ENCODE data around the gene CHIC2.

DNA sequence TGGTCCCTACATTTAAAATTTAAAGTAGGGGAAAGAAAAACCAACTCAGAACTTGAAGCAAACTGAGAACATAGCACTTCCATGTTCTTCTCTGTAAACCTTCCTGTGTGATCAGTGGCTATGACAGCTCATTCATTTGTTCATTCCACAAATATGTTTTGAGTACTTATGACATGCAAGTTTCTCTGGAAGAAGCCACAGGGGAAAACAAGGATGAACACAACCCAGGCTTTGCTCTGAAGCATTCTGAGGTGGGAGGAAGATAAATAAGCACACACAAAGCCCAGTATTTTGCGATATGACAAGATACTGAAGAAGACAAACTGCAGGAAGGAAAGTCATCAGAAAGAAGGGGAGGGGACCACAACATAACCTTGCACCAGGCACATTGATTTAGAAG, 96.4 kb downstream of the CHIC2 start:
- TF ChIP-seq EZH2 (IDR thresholded peaks at IDR 0.05; ENCODE audit: low read length, unreplicated experiment) (no peak), EZH2phosphoT487 (IDR thresholded peaks at IDR 0.05; ENCODE audit: borderline replicate concordance, low read length) (no peak)
- TF ChIP-seq, protein P1, sequence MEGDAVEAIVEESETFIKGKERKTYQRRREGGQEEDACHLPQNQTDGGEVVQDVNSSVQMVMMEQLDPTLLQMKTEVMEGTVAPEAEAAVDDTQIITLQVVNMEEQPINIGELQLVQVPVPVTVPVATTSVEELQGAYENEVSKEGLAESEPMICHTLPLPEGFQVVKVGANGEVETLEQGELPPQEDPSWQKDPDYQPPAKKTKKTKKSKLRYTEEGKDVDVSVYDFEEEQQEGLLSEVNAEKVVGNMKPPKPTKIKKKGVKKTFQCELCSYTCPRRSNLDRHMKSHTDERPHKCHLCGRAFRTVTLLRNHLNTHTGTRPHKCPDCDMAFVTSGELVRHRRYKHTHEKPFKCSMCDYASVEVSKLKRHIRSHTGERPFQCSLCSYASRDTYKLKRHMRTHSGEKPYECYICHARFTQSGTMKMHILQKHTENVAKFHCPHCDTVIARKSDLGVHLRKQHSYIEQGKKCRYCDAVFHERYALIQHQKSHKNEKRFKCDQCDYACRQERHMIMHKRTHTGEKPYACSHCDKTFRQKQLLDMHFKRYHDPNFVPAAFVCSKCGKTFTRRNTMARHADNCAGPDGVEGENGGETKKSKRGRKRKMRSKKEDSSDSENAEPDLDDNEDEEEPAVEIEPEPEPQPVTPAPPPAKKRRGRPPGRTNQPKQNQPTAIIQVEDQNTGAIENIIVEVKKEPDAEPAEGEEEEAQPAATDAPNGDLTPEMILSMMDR (conservative IDR thresholded peaks at IDR 0.05; ENCODE audit: low read depth, low read length), result no peak

All from PC-3 (cell line).